ENCODE measurements around the gene SRGAP2.
"Not testable (repeated sequence)": the region's sequence is repeated elsewhere in the genome, so short reads cannot be mapped to it uniquely, and the experiment has no call there.

Gene SRGAP2

GRCh38 chr1:206203364-206204158 is at the start of gene SRGAP2:
TSS of gene SRGAP2 (plus strand) at chr1:206203541. CDS start at chr1:206205971, 2,430 bp downstream.
- H3K9me3 ChIP-seq (ENCODE audit: insufficient read depth, low read depth, low read length); H3K4me1 ChIP-seq (ENCODE audit: insufficient read depth, low read length); H3K36me3 ChIP-seq (ENCODE audit: insufficient read depth, low read depth, low read length); H3K27me3 ChIP-seq (ENCODE audit: insufficient read depth, low read length); H3K9ac ChIP-seq (ENCODE audit: low read depth, low read length); H3K27ac ChIP-seq (ENCODE audit: low read length): not testable (repeated sequence)
- H3K4me3 ChIP-seq (ENCODE audit: low read length), result peak within 1 kb of the TSS; percentile 54; the same call in 1 of the 2 replicates

- not testable (repeated sequence) for H3K36me3 ChIP-seq (ENCODE audit: insufficient read depth, low read depth, low read length); H3K4me1 ChIP-seq (ENCODE audit: insufficient read depth, low read length); H3K27me3 ChIP-seq (ENCODE audit: insufficient read depth, low read length); H3K27ac ChIP-seq (ENCODE audit: low read length); H3K9me3 ChIP-seq (ENCODE audit: insufficient read depth, low read depth, low read length); H3K9ac ChIP-seq (ENCODE audit: low read depth, low read length); H3K4me3 ChIP-seq (ENCODE audit: low read length)
These were observed 35.9 kb upstream of the SRGAP2 start for GRCh38 chr1:206167350-206168029.

- H3K27me3 ChIP-seq (ENCODE audit: insufficient read depth, low read length); H3K9ac ChIP-seq (ENCODE audit: low read depth, low read length): not testable (repeated sequence)
These were observed 33.5 kb upstream of the SRGAP2 start for GRCh38 chr1:206169794-206170193.

GRCh38 chr1:206173110-206173719 is 30.1 kb upstream of the SRGAP2 start:
- H3K27ac ChIP-seq (ENCODE audit: low read length); H3K36me3 ChIP-seq (ENCODE audit: insufficient read depth, low read depth, low read length); H3K4me1 ChIP-seq (ENCODE audit: insufficient read depth, low read length); H3K4me3 ChIP-seq (ENCODE audit: low read length); H3K27me3 ChIP-seq (ENCODE audit: insufficient read depth, low read length); H3K9ac ChIP-seq (ENCODE audit: low read depth, low read length); H3K9me3 ChIP-seq (ENCODE audit: insufficient read depth, low read depth, low read length): not testable (repeated sequence)

More at GRCh38 chr1:206169794-206170193, 33.5 kb upstream of the SRGAP2 start:
- H3K4me1 ChIP-seq (ENCODE audit: insufficient read depth, low read length); H3K27ac ChIP-seq (ENCODE audit: low read length); H3K36me3 ChIP-seq (ENCODE audit: insufficient read depth, low read depth, low read length); H3K9me3 ChIP-seq (ENCODE audit: insufficient read depth, low read depth, low read length); H3K4me3 ChIP-seq (ENCODE audit: low read length): not testable (repeated sequence)

GRCh38 chr1:206174182-206174868 is 29.0 kb upstream of the SRGAP2 start:
- H3K27ac ChIP-seq (ENCODE audit: low read length); H3K9me3 ChIP-seq (ENCODE audit: insufficient read depth, low read depth, low read length); H3K4me3 ChIP-seq (ENCODE audit: low read length); H3K27me3 ChIP-seq (ENCODE audit: insufficient read depth, low read length); H3K4me1 ChIP-seq (ENCODE audit: insufficient read depth, low read length); H3K36me3 ChIP-seq (ENCODE audit: insufficient read depth, low read depth, low read length); H3K9ac ChIP-seq (ENCODE audit: low read depth, low read length): not testable (repeated sequence)

- not testable (repeated sequence) for H3K36me3 ChIP-seq (ENCODE audit: insufficient read depth, low read depth, low read length); H3K4me3 ChIP-seq (ENCODE audit: low read length); H3K9ac ChIP-seq (ENCODE audit: low read depth, low read length); H3K27me3 ChIP-seq (ENCODE audit: insufficient read depth, low read length); H3K4me1 ChIP-seq (ENCODE audit: insufficient read depth, low read length); H3K27ac ChIP-seq (ENCODE audit: low read length); H3K9me3 ChIP-seq (ENCODE audit: insufficient read depth, low read depth, low read length)
These were observed 27.8 kb upstream of the SRGAP2 start for GRCh38 chr1:206175459-206176113.

- H3K36me3 ChIP-seq (ENCODE audit: insufficient read depth, low read depth, low read length); H3K9ac ChIP-seq (ENCODE audit: low read depth, low read length); H3K27ac ChIP-seq (ENCODE audit: low read length); H3K4me1 ChIP-seq (ENCODE audit: insufficient read depth, low read length); H3K4me3 ChIP-seq (ENCODE audit: low read length); H3K27me3 ChIP-seq (ENCODE audit: insufficient read depth, low read length); H3K9me3 ChIP-seq (ENCODE audit: insufficient read depth, low read depth, low read length): not testable (repeated sequence)
These were observed 27.2 kb upstream of the SRGAP2 start for GRCh38 chr1:206176114-206176502.

GRCh38 chr1:206178061-206178989 is 25.0 kb upstream of the SRGAP2 start:
- not testable (repeated sequence) for H3K4me3 ChIP-seq (ENCODE audit: low read length); H3K9me3 ChIP-seq (ENCODE audit: insufficient read depth, low read depth, low read length); H3K27ac ChIP-seq (ENCODE audit: low read length); H3K4me1 ChIP-seq (ENCODE audit: insufficient read depth, low read length); H3K36me3 ChIP-seq (ENCODE audit: insufficient read depth, low read depth, low read length); H3K9ac ChIP-seq (ENCODE audit: low read depth, low read length); H3K27me3 ChIP-seq (ENCODE audit: insufficient read depth, low read length)

GRCh38 chr1:206179666-206180065 is 23.7 kb upstream of the SRGAP2 start:
- H3K4me3 ChIP-seq (ENCODE audit: low read length); H3K9me3 ChIP-seq (ENCODE audit: insufficient read depth, low read depth, low read length); H3K4me1 ChIP-seq (ENCODE audit: insufficient read depth, low read length); H3K36me3 ChIP-seq (ENCODE audit: insufficient read depth, low read depth, low read length); H3K27ac ChIP-seq (ENCODE audit: low read length); H3K27me3 ChIP-seq (ENCODE audit: insufficient read depth, low read length); H3K9ac ChIP-seq (ENCODE audit: low read depth, low read length): not testable (repeated sequence)

GRCh38 chr1:206182368-206183317 is 20.7 kb upstream of the SRGAP2 start:
- not testable (repeated sequence) for H3K9ac ChIP-seq (ENCODE audit: low read depth, low read length); H3K36me3 ChIP-seq (ENCODE audit: insufficient read depth, low read depth, low read length); H3K27me3 ChIP-seq (ENCODE audit: insufficient read depth, low read length); H3K27ac ChIP-seq (ENCODE audit: low read length); H3K9me3 ChIP-seq (ENCODE audit: insufficient read depth, low read depth, low read length); H3K4me3 ChIP-seq (ENCODE audit: low read length); H3K4me1 ChIP-seq (ENCODE audit: insufficient read depth, low read length)

All from iPS-20b (cell line).